HCT116 (cell line): ENCODE measurements around the gene CATSPERZ. TPM values are rescaled to one million over a fixed set of nuclear protein-coding genes. Genes with fewer than 3 reads are reported as not detected.

Experiments
- ATAC-seq: fragments of 200-7000 bp; cut with Tn5 transposase; 2 replicates; pipeline ENCODE4 v1.9.1; 2020; ENCODE audit warnings: mild to moderate bottlenecking, moderate library complexity
- BruUV-seq: library from RNA; stranded (reverse); fragments of 400-500 nt; replicated peaks from 2 replicates; lab custom pipeline; 2021; lab: Mats Ljungman, UMichigan
- CTCF ChIA-PET: fragments of 300-600 bp; sonication (Branson Sonifier 250); formaldehyde crosslinking; loops from one replicate; lab custom pipeline; 2021; ENCODE audit warnings: antibody characterized with exemption; lab: Charles Lee
- POLR2A ChIA-PET: fragments of 300-600, 350-600 bp; sonication (Branson Sonifier 250); formaldehyde crosslinking; loops from one replicate; lab custom pipeline; 2021; ENCODE audit warnings: antibody characterized with exemption; lab: Charles Lee
- RAD21 ChIA-PET, 2 experiments: fragments of 300-600 bp; sonication (Branson Sonifier 250); formaldehyde crosslinking; loops; one replicate each; lab custom pipeline; 2023; ENCODE audit warnings: low total read pairs in 2 of 2; ENCODE audit not compliant: uncharacterized antibody in 2 of 2, unreplicated experiment in 2 of 2, low non-redundant PET in 1 of 2; lab: Charles Lee
- DNase-seq: peaks from one replicate; pipeline ENCODE4 v3.0.0-alpha.2; 2010; ENCODE audit warnings: low read depth, low spot score
- H2AFZ ChIP-seq: fragments of 200-600 bp; shearing (Covaris generic), sonication (generic); 2 replicates; pipeline ENCODE4 v1.6.1; 2017; ENCODE audit warnings: low read depth, mixed run types, mixed read lengths, antibody characterized with exemption, low read length; ENCODE audit not compliant: poor library complexity, severe bottlenecking
- H3K27ac ChIP-seq: 2 replicates; pipeline ENCODE4 v1.5.1; 2012; ENCODE audit warnings: low read depth, low read length
- H3K27me3 ChIP-seq: fragments of 200-600 bp; sonication (generic); 2 replicates; pipeline ENCODE4 v1.6.1; 2016; ENCODE audit warnings: mixed run types, low read length, mixed read lengths; ENCODE audit not compliant: insufficient read depth
- H3K36me3 ChIP-seq, 2 experiments: fragments of 200-500 bp in 1 of 2; fragments of 200-600 bp in 1 of 2; sonication (Bioruptor generic) in 1 of 2; sonication (generic) in 1 of 2; 2 replicates each; pipeline versions ENCODE4 v1.5.1 to v1.6.1; 2014 to 2016; ENCODE audit warnings: low read length in 2 of 2, inconsistent platforms in 1 of 2, mixed read lengths in 1 of 2, mixed run types in 1 of 2; ENCODE audit not compliant: insufficient read depth in 2 of 2, control insufficient read depth in 1 of 2
- H3K4me1 ChIP-seq, 2 experiments: fragments of 200-600 bp in 1 of 2; sonication (generic) in 1 of 2; 2 replicates each; pipeline versions ENCODE4 v1.5.1 to v1.6.1; 2012 to 2017; ENCODE audit warnings: low read length in 2 of 2, inconsistent platforms in 1 of 2, mild to moderate bottlenecking in 1 of 2, mixed read lengths in 1 of 2, mixed run types in 1 of 2, moderate library complexity in 1 of 2; ENCODE audit not compliant: insufficient read depth in 2 of 2, control insufficient read depth in 1 of 2
- H3K4me2 ChIP-seq: fragments of 200-600 bp; sonication (generic); 2 replicates; pipeline ENCODE4 v1.6.1; 2017; ENCODE audit warnings: mixed run types, low read length, mixed read lengths
- H3K4me3 ChIP-seq, 2 experiments: fragments of 200-600 bp in 1 of 2; sonication (generic) in 1 of 2; replicated peaks in 1 of 2; 2 replicates each; pipeline ENCODE4 v1.5.1; 2011 to 2016; ENCODE audit warnings: low read length in 2 of 2, control low read depth in 1 of 2, low read depth in 1 of 2, mild to moderate bottlenecking in 1 of 2, mixed read lengths in 1 of 2, mixed run types in 1 of 2
- H3K79me2 ChIP-seq: fragments of 200-600 bp; sonication (generic); 2 replicates; pipeline ENCODE4 v1.6.1; 2017; ENCODE audit warnings: mild to moderate bottlenecking, mixed run types, low read length, moderate library complexity, mixed read lengths; ENCODE audit not compliant: insufficient read depth
- H3K9ac ChIP-seq: fragments of 200-600 bp; sonication (generic); 2 replicates; pipeline ENCODE4 v1.6.1; 2016; ENCODE audit warnings: low read length, mixed read lengths
- H3K9me2 ChIP-seq: fragments of 200-600 bp; sonication (generic), shearing (Covaris generic); 2 replicates; pipeline ENCODE4 v1.6.1; 2017; ENCODE audit warnings: mixed run types, mild to moderate bottlenecking, moderate library complexity; ENCODE audit not compliant: insufficient read depth
- H3K9me3 ChIP-seq, 2 experiments: fragments of 200-500 bp in 1 of 2; fragments of 200-600 bp in 1 of 2; sonication (Bioruptor generic) in 1 of 2; sonication (generic) in 1 of 2; 2 replicates each; pipeline ENCODE4 v1.6.1; 2014 to 2017; ENCODE audit warnings: low read length in 2 of 2, mixed read lengths in 2 of 2, inconsistent platforms in 1 of 2, low read depth in 1 of 2, mild to moderate bottlenecking in 1 of 2, mixed run types in 1 of 2, moderate library complexity in 1 of 2; ENCODE audit not compliant: control insufficient read depth in 1 of 2, insufficient read depth in 1 of 2
- H4K20me1 ChIP-seq: fragments of 200-600 bp; sonication (generic), shearing (Covaris generic); 2 replicates; pipeline ENCODE4 v1.6.1; 2017; ENCODE audit warnings: mixed run types, mild to moderate bottlenecking, moderate library complexity; ENCODE audit not compliant: insufficient read depth
- ATF3 ChIP-seq: IDR thresholded peaks from 2 replicates; pipeline ENCODE4 v1.6.1; 2012
- CBX3 ChIP-seq: IDR thresholded peaks from 2 replicates; pipeline ENCODE4 v1.6.1; 2012; ENCODE audit warnings: low read depth
- CEBPB ChIP-seq: IDR thresholded peaks from 2 replicates; pipeline ENCODE4 v1.6.1; 2012; ENCODE audit warnings: low read depth
- CTCF ChIP-seq, 3 experiments: fragments of 200-600 bp in 1 of 3; sonication (generic) in 1 of 3; IDR thresholded peaks in 2 of 3; conservative IDR thresholded peaks in 1 of 3; 2 replicates each; pipeline ENCODE4 v1.5.1; 2012 to 2017; ENCODE audit warnings: low read depth in 2 of 3, low read length in 2 of 3, antibody characterized with exemption in 1 of 3, borderline replicate concordance in 1 of 3, control low read depth in 1 of 3, mild to moderate bottlenecking in 1 of 3, mixed read lengths in 1 of 3, mixed run types in 1 of 3, moderate library complexity in 1 of 3; ENCODE audit not compliant: insufficient read depth in 1 of 3
- EZH2phosphoT487 ChIP-seq: fragments of 200-600 bp; IDR thresholded peaks from 2 replicates; pipeline ENCODE4 v1.6.1; 2018; ENCODE audit warnings: antibody characterized with exemption, borderline replicate concordance
- POLR2AphosphoS5 ChIP-seq: IDR thresholded peaks from 2 replicates; pipeline ENCODE4 v1.6.1; 2011; ENCODE audit warnings: mild to moderate bottlenecking, low read depth, low read length, moderate library complexity
- RAD21 ChIP-seq: IDR thresholded peaks from 2 replicates; pipeline ENCODE4 v1.6.1; 2012; ENCODE audit warnings: low read depth, mild to moderate bottlenecking
- SIN3A ChIP-seq: IDR thresholded peaks from 2 replicates; pipeline ENCODE4 v1.6.1; 2012; ENCODE audit warnings: low read depth
- SP1 ChIP-seq: IDR thresholded peaks from 2 replicates; pipeline ENCODE4 v1.6.1; 2012; ENCODE audit warnings: low read depth
- SRF ChIP-seq: IDR thresholded peaks from 2 replicates; pipeline ENCODE4 v1.6.1; 2012; ENCODE audit warnings: low read depth
- ZFX ChIP-seq: fragments of 450-650 bp; IDR thresholded peaks from 2 replicates; pipeline ENCODE4 v1.6.1; 2017
- intact Hi-C: fragments of 100-400 bp; cut with micrococcal nuclease; formaldehyde crosslinking; loops from 2 replicates; pipeline ENCODE4 v1.10.0; 2022
- total RNA-seq: library from RNA; stranded (reverse); gene quantifications from one replicate; pipeline ENCODE4 v1.2.1, GENCODE V29; 2021; ENCODE audit not compliant: unreplicated experiment
- TF ChIP-seq, protein P1 (sequence below): IDR thresholded peaks from 2 replicates; pipeline ENCODE4 v1.6.1; 2012; ENCODE audit warnings: low read depth

The CATSPERZ gene
- total RNA-seq, 1 experiment from 2014 or later, result 1.7 TPM

DNA sequence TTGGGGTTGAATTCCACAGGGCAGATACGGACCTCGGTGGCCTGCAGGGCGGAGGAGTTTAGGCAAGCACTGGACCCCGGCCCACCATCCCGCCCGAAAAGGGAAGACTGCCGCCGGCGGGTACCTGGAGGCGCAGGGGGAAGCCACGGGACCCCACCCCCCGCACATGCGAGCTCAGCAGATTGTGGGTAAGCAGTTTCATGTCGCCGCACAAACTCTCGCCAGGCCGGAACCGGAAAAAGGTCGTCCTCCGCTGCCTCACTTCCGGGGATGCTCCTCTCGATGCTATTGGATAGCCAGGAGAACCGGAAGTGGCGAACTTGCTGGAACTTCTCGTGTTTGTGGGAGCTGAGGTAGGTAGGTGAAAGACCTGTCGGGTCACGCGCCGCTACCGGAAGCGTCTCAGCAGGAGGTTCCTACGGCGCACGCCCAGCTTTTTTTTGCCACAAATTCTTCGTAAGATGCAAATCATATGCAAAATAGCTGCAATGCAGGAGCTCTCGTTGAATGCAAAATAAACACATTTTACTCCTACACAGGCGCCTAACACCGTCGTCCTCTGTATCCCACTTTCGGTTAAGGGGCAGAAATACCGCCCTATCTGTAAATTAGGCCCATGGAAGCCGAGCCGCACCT, 17.3 kb downstream of the CATSPERZ start, which contains the start of gene TRMT112 (continued):
- TF ChIP-seq CTCF (IDR thresholded peaks at IDR 0.05 in 2 of 3, conservative IDR thresholded peaks at IDR 0.05 in 1 of 3; ENCODE audit: borderline replicate concordance in 1 of 3, insufficient read depth in 1 of 3, low read depth in 2 of 3, low read length in 2 of 3) (no peak), ATF3 (no peak), SRF (no peak), CBX3 (no peak)

GRCh38 chr11:64317961-64318765, 18.0 kb downstream of the CATSPERZ start, which contains the start of gene PRDX5:
PRDX5 (plus strand) TSS chr11:64318121; CDS start chr11:64318216, 95 bp downstream.
- ChIA-PET RAD21 (interaction anchor here (0.6 to 2.6 kb wide), 14 partner anchors 13 to 131 kb away, joined by 3 to 29 read pairs (median 4); partner anchors contain the start of gene ESRRA (in 2 of the 2)), CTCF (interaction anchor here (0.6 to 3.7 kb wide), 23 partner anchors 11 to 515 kb away, joined by 3 to 92 read pairs (median 5); partner anchors contain the start of genes BAD, ESRRA and FKBP2), POLR2A (interaction anchor here (0.6 to 3.0 kb wide), 26 partner anchors 9 to 1769 kb away, joined by 3 to 77 read pairs (median 6); partner anchors contain the start of genes CATSPERZ, ESRRA, FKBP2 and PLCB3)
- no peaks in the 10 kb centered on the region for H3K27me3 ChIP-seq
- H3K4me3 ChIP-seq, result peak within 1 kb of the TSS; percentile 80 to 84
- peaks cover 7 to 23% of the 10 kb centered on the region in 2 experiments; a peak in 2 of 4 replicates for H3K36me3 ChIP-seq
- peaks cover 22 to 64% of the 10 kb centered on the region in 2 experiments for H3K4me1 ChIP-seq
- BruUV-seq, result TSS peak; percentile 61
- DNase-seq, result peak; percentile 94
- TF ChIP-seq CEBPB, result no peak
- TF ChIP-seq EZH2phosphoT487, result no peak
- no peak for TF ChIP-seq RAD21
- TF ChIP-seq CTCF (IDR thresholded peaks at IDR 0.05 in 2 of 3, conservative IDR thresholded peaks at IDR 0.05 in 1 of 3; ENCODE audit: borderline replicate concordance in 1 of 3, insufficient read depth in 1 of 3, low read depth in 2 of 3, low read length in 2 of 3), result peak in 2 of 3 experiments; percentile 28 to 38; a peak in 3 of 6 replicates
- no peak for TF ChIP-seq SRF
- TF ChIP-seq SP1, result no peak
- TF ChIP-seq POLR2AphosphoS5, result peak; percentile 88
- no peak for TF ChIP-seq SIN3A
- TF ChIP-seq, protein P1, sequence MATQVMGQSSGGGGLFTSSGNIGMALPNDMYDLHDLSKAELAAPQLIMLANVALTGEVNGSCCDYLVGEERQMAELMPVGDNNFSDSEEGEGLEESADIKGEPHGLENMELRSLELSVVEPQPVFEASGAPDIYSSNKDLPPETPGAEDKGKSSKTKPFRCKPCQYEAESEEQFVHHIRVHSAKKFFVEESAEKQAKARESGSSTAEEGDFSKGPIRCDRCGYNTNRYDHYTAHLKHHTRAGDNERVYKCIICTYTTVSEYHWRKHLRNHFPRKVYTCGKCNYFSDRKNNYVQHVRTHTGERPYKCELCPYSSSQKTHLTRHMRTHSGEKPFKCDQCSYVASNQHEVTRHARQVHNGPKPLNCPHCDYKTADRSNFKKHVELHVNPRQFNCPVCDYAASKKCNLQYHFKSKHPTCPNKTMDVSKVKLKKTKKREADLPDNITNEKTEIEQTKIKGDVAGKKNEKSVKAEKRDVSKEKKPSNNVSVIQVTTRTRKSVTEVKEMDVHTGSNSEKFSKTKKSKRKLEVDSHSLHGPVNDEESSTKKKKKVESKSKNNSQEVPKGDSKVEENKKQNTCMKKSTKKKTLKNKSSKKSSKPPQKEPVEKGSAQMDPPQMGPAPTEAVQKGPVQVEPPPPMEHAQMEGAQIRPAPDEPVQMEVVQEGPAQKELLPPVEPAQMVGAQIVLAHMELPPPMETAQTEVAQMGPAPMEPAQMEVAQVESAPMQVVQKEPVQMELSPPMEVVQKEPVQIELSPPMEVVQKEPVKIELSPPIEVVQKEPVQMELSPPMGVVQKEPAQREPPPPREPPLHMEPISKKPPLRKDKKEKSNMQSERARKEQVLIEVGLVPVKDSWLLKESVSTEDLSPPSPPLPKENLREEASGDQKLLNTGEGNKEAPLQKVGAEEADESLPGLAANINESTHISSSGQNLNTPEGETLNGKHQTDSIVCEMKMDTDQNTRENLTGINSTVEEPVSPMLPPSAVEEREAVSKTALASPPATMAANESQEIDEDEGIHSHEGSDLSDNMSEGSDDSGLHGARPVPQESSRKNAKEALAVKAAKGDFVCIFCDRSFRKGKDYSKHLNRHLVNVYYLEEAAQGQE, result no peak
- peak; percentile 53; the same call in 1 of the 2 replicates for TF ChIP-seq ZFX
- TF ChIP-seq, all 23 proteins: peak for 3
- no peaks in the 10 kb centered on the region for H3K9me2 ChIP-seq
- H3K4me2 ChIP-seq, result peak within 1 kb of the TSS; percentile 77
- no peaks in the 10 kb centered on the region for H3K9me3 ChIP-seq
- no peak within 1 kb of the TSS for H2AFZ ChIP-seq
- H3K9ac ChIP-seq, result peak within 1 kb of the TSS; percentile 89
- H4K20me1 ChIP-seq, result no peaks in the 10 kb centered on the region
- intact Hi-C loops, result loop anchor here (1.0 kb wide), 3 partner anchors 13 to 41 kb away; partner anchors contain the start of gene RPS6KA4
- H3K27ac ChIP-seq, result peak within 1 kb of the TSS; percentile 83
- ATAC-seq, result peak; percentile 82
- peaks cover 33% of the 10 kb centered on the region for H3K79me2 ChIP-seq
